ENCODE data around the gene DLG5.
A peak's percentile ranks its signal among the peaks of the same experiment; 100 is the strongest.

DLG5 gene

GRCh38 chr10:77865580-77866324 lies 60.8 kb downstream of the DLG5 start:
- no peak for DNase-seq

GRCh38 chr10:77864151-77864851 lies 62.3 kb downstream of the DLG5 start:
- no peak for DNase-seq

GRCh38 chr10:77863446-77863845 lies 63.1 kb downstream of the DLG5 start:
- DNase-seq = no peak

- no peak for DNase-seq
Measured at GRCh38 chr10:77862595-77862994, 64.0 kb downstream of the DLG5 start.

GRCh38 chr10:77861366-77861765 lies 65.2 kb downstream of the DLG5 start:
- DNase-seq = no peak

- no peak for DNase-seq
Measured at GRCh38 chr10:77859865-77860282, 66.7 kb downstream of the DLG5 start.

GRCh38 chr10:77859200-77859864 lies 67.2 kb downstream of the DLG5 start:
- DNase-seq = no peak

- DNase-seq = no peak
Measured at GRCh38 chr10:77857272-77857671, 69.3 kb downstream of the DLG5 start.

- no peak for DNase-seq
Measured at GRCh38 chr10:77856566-77856965, 70.0 kb downstream of the DLG5 start.

- DNase-seq = no peak
Measured at GRCh38 chr10:77855404-77856155, 71.0 kb downstream of the DLG5 start.

GRCh38 chr10:77854115-77854514 lies 72.4 kb downstream of the DLG5 start:
- DNase-seq = no peak

- DNase-seq = no peak
Measured at GRCh38 chr10:77853256-77853655, 73.3 kb downstream of the DLG5 start.

- DNase-seq = no peak
Measured at GRCh38 chr10:77850620-77851231, 75.8 kb downstream of the DLG5 start.

GRCh38 chr10:77849039-77849664 lies 77.4 kb downstream of the DLG5 start:
- no peak for DNase-seq

GRCh38 chr10:77846718-77847311 lies 79.7 kb downstream of the DLG5 start:
- peak; percentile 41 to 42 for DNase-seq

GRCh38 chr10:77845451-77845850 lies 81.1 kb downstream of the DLG5 start:
- DNase-seq = no peak

GRCh38 chr10:77844713-77845445 lies 81.7 kb downstream of the DLG5 start:
- DNase-seq = no peak

- DNase-seq = no peak
Measured at GRCh38 chr10:77844177-77844576, 82.4 kb downstream of the DLG5 start.

GRCh38 chr10:77843264-77843663 lies 83.3 kb downstream of the DLG5 start:
- no peak for DNase-seq

- DNase-seq = no peak
Measured at GRCh38 chr10:77842652-77843212, 83.8 kb downstream of the DLG5 start.
